Sciatic nerve (tissue), 2 donors: Measurements from ENCODE around the gene EHBP1. TPM values are rescaled to one million over a fixed set of nuclear protein-coding genes. Genes with fewer than 3 reads are reported as not detected.

Experiments
- ATAC-seq: fragments of 200-7000 bp; cut with Tn5 transposase; one replicate; pipeline ENCODE4 v1.9.1; 2020; ENCODE audit warnings: mild to moderate bottlenecking, moderate library complexity
- DNase-seq: peaks from one replicate; pipeline ENCODE4 v3.0.0-alpha.2; 2020; ENCODE audit warnings: low spot score
- intact Hi-C: fragments of 100-400 bp; cut with DNase I; formaldehyde crosslinking; loops from one replicate; pipeline ENCODE4 v1.14.2; 2022
- total RNA-seq: library from RNA; stranded (reverse); fragmentation: NEBNext Ultra II Directional; extraction: Animal tissue kit (Norgen Biotek cat#: 25700); gene quantifications from one replicate; pipeline ENCODE4 v1.2.1, GENCODE V29; 2021
- donor health status: DM: no; HTN: no; CAD: no.
- donor health status: DM: no; HTN: no; CAD: no.

Gene EHBP1
- total RNA-seq, 1 donor from 2014 or later, result 310 TPM

DNA sequence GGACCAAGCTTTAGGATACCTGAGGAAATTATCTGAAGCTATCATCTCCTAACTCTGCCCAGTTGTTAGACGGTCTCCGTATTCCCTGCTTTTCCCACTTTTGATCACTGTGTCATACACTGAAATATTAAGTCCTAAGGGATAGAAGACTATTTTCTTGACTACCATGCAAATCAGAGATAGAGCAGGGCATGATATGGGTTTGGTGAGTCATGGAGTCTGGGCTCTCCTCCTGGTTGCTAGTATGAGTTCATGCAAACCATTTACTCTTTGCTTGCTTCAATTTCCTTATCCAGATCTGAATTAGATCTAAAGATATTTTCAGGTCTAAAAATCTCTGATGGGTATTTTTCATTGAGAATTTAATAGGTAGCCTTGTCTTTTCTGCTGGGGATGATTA is 55.0 kb downstream of the EHBP1 start:
- intact Hi-C loops, result no loop called here
- ATAC-seq (no peak), DNase-seq (no peak)

DNA sequence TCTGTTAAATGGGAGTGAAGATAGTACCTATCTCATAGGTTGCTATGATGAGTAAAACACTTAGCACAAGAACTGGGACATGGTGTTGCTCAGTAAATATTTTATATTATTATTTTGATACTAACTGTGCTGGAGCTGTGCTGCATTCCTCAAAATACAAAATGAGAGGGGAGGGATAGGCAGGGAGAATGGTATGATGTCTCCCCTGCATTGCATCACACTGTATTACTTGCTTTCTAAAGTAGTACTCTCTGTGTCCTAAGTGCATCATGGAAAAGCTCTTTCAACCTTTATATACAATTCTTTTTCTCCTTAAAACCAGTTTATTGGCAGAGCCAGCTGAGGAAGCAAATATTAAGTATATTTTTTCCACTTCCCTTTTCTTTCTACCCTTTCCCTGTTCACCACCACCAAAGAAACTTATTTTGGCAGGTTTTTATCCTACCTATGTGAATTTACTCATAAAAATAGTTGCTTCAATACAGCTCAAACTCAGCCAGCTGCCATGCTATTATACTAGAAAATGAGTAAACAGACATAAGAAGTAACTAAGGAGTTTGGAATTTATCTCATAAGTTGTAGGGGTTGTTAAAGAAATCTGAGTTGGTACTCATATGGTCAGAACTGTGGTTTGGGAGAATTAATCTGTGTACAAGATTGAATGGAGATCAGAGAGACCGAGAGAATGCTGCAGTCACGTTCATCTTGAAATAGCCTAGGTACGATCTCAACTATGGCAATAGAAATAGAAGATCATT is 60.3 kb downstream of the EHBP1 start:
- DNase-seq (no peak), ATAC-seq (peak; percentile 64)
- intact Hi-C loops, result no loop called here

DNA sequence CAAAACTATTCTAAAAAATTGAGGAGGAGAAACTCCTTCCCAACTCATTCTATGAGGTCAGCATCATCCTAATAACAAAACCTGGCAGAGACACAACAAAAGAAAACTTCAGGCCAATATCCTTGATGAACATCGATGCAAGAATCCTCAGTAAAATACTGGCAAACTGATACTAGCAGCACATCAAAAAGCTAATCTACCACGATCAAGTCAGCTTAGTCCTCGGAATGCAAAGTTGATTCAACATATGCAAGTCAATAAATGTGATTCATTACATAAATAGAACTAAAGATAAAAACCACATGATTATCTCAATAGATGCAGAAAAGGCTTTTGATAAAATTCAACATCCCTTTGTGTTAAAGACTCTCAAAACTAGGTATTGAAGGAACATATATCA is 63.1 kb downstream of the EHBP1 start:
- intact Hi-C loops, result no loop called here
- DNase-seq, result no peak
- no peak for ATAC-seq

DNA sequence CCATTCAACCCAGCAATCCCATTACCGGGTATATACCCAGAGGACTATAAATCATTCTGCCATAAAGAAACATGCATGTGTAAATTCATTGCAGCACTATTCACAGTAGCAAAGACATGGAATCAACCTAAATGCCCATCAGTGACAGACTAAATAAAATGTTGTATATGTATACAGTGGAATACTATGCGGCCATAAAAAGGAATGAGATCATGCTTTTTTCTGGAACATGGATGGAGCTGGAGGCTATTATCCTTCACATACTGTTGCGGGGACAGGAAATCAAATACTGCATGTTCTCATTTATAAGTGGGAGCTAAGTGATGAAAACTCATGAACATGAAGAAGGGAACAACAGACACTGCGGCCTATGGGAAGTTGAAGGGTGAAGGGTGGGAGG is 65.1 kb downstream of the EHBP1 start:
- intact Hi-C loops, result no loop called here
- no peak for DNase-seq
- no peak for ATAC-seq

DNA sequence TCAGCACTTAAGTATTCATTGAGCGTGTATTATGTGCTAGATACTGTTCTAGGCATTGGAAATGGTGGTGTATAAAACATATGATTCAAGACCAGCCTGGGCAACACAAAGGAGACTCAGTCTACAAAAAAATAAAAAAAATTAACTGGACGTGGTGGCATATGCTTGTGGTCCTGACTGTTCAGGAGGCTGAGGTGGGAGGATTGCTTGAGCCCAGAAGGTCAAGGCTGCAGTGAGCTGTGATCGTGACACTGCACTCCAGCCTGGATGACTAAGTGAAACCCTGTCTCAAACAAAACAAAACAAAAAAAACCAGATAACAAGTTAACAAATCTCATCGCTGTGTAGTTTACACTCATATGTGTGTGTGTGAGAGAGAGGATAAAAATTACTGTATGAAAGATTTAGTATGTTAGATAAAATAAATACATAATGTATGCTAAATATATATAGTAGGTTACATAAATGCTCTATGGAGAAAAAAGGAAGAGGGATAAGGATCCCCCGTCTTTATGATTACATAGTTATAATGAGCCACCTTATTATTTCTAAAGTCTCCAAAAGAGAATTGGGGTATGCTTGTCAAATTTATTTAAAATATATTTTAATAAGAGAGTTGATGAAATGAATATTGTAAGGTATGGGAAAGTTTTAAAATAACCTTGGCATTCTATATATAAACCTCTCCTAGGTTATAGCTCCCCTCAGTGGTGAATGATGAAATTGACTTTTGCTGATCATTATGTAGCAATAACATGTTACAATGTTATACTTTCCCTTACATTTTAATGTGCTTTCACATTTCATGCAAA is 69.2 kb downstream of the EHBP1 start:
- ATAC-seq (peak; percentile 81), DNase-seq (no peak)
- intact Hi-C loops, result loop anchor here (5.0 kb wide), 1 partner anchor 317 kb away; no protein-coding TSS in a partner anchor

DNA sequence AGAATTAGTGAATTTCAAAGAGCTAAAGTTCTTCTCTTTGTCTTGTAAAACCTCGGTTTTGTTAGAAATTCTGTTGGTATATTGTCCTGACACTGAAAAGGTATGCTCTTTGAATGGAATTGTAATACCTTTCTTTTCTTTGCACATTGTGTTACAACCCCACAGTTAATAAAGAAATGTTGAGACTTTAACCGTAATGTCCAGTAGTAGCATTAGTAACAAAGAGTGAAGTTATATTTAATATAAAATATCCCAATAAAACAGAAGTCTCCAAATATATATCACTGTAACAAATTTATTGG is 69.8 kb downstream of the EHBP1 start:
- ATAC-seq (no peak), DNase-seq (no peak)
- intact Hi-C loops, result loop anchor here (5.0 kb wide), 1 partner anchor 318 kb away; no protein-coding TSS in a partner anchor

DNA sequence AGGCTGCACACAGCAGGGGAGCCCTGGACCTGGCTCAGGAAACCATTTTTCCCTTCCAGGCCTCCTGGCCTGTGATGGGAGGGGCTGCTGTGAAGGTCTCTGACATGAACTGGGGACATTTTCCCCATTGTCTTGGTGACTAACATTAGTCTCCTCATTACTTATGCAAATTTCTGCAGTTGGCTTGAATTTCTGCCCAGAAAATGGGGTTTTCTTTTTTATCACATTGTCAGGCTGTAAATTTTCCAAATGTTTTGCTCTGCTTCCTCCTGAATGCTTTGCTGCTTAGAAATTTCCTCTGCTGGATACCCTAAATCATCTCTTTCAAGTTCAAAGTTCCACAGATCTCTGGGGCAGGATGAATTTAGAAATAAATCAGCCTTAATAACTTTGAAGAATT is 78.2 kb downstream of the EHBP1 start:
- no peak for DNase-seq
- ATAC-seq, result no peak
- intact Hi-C loops, result no loop called here

DNA sequence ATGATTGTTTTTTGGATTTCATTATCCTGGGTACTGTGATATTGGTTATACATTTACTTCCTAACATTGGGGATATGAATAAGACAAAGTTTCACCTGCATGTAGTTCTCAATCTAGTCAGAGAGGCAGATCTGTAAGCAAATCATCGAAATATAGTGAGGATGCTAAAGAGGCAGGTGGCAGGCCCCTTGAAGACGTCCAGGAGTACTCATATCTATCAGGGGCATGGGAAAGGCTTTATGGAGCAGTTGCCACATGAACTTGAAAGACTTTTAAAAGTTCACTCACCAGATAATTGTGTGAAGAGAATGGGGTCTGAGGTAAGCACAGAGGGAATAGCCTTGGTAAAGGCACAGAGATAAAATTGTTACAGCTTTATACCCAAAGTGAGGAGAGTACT is 78.8 kb downstream of the EHBP1 start:
- no peak for ATAC-seq
- intact Hi-C loops, result no loop called here

DNA sequence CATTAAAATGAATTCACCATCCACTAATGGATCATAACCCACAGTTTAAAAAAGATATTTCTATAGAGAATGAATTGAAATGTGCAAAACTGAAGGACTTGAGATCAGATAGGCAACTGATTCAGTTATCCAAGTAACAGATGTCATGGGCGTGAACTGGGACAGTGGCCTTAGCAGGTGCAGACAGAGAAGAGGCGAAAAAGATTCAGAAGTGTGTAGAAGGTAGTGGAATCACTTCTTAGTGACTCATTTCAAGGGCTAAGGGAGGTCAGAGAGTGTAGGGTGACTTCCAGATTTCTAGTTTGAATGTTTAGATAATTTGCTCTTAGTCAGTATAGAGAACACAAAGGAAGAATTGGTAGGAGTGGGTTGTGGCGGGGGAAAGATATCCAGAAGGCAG is 79.7 kb downstream of the EHBP1 start:
- ATAC-seq (no peak), DNase-seq (no peak)
- intact Hi-C loops, result no loop called here

More for the DNA sequence above, 78.8 kb downstream of the EHBP1 start:
- DNase-seq, result no peak

DNA sequence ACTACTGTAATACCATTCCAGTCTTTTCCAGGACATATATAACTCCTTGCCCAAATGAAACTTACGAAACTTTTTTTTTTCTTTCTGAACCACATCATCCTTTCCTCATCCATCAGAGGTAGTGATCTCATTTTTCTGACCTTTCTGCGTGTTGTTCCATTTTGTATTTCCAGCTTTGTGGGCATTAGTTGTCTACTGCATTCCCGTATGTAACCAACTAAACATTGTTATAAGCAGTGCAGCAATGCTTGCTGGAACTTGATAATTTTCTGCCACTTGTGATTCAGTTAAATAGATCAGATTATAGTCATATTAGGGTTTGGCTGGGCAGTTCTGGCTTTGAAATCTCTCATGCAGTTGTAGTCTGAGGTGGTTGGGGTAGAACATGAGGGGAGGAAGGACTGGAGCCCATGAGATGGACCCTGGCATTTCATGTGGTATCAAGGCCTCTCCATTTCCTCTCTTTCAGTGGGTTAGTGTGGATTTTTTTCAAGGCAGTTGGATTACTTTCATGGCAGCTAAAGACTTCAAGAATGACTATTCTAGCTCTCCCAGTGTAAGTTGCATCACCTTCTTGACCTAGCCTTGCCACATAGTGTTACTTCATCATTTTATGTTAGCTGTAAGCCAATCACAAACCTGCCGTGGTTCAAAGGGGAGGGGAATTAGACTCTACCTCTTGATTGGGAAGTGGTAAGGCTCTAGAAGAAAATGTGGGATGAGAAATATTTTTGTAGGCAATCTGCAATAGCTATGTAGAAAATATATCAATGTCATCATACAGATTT is 80.5 kb downstream of the EHBP1 start:
- intact Hi-C loops, result no loop called here
- no peak for DNase-seq
- ATAC-seq, result peak; percentile 51

DNA sequence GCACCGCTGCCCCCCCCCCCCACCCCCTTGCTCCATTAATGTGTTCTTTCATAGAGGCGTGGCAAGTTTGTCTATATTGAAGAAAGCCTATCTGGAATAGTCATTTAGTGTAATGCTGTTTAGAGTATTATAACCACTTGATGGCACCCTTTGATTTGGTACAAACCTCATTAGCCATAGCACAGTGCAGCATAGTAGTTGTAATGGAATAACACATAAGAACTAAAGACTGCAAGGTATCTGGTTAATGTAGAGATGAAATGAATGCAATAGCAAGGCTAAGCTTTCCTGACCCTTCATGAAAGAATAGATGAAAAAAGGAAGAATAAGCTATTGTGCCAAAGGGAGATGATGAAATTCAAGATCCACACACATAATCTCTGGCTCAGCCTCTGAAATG is 81.9 kb downstream of the EHBP1 start:
- intact Hi-C loops, result no loop called here
- ATAC-seq (peak; percentile 74), DNase-seq (no peak)

DNA sequence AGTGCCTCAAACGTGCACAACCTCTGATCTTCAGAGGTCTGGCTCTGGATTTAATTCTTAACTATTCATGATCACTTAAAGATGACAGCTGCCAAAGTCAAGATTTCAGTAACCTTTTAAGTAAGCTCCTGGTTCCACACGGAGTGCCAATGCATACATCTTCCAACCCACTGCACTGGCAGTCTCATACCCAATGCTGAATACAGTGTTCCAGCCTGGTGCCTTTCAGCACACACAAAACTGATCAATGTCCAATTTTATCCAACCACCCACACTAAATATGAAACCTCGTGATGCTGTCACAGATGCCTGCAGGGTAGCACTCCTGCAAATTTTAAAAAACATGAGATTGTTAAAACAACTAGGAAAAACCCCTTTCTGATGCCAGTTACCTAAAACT is 84.0 kb downstream of the EHBP1 start:
- no peak for ATAC-seq
- intact Hi-C loops, result no loop called here
- no peak for DNase-seq

DNA sequence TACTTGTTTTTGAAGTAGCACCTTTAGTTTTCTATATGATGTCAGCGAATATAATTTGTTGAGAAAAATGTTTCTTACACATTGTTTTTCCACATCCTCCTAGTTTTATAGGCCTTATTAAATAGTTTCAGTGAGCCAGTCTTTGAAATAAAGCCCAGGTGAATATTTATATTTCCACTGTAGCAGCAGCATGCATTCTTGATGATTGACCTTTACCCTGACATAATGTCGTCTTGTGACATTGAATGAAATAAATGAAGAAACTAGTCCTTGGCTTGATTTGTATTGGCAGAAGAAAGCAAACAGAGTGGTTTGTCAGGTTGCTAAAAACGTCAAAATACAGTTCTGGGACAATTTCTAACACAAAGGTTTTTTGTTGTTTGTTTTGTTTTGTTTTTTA is 84.4 kb downstream of the EHBP1 start:
- ATAC-seq (no peak), DNase-seq (no peak)
- intact Hi-C loops, result no loop called here

DNA sequence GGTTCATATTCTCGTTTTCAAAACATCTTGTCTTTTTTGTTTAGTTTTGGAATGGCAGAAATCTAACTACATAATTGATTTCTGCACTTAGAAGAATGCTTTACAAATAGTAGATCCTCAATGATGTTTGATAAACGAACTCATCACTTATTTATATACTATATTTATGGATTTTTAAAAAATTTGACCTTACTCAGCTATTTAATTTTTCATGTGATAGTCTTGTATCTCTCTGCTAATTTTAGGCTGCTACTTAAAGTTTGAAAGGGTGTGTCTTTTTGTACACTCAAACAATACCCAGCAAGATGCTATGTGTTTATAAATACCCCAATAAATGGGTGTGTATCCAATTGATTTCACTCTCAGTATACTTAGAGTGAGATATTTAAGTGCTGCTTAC is 86.9 kb downstream of the EHBP1 start:
- intact Hi-C loops, result no loop called here

DNA sequence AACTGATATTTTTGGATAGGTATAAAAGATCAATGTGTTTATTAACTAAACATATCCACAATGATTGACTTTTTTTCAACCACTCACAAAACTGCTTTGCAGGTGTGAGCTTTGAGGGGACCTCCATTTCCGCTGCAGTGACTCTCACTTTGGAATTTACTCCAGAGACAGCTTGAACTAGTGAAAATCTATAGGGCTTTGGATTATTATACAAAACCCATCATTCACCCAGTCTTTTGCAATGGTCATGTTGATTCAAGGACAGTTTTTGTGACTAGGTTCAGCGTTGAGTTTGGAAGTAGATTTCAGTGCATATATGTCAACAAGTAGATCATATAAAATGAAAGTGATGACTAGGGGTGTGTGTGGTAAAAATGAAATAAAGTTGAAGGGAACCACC is 87.7 kb downstream of the EHBP1 start:
- ATAC-seq (no peak), DNase-seq (no peak)
- intact Hi-C loops, result no loop called here

More for the DNA sequence above, 86.9 kb downstream of the EHBP1 start:
- DNase-seq (no peak), ATAC-seq (no peak)

DNA sequence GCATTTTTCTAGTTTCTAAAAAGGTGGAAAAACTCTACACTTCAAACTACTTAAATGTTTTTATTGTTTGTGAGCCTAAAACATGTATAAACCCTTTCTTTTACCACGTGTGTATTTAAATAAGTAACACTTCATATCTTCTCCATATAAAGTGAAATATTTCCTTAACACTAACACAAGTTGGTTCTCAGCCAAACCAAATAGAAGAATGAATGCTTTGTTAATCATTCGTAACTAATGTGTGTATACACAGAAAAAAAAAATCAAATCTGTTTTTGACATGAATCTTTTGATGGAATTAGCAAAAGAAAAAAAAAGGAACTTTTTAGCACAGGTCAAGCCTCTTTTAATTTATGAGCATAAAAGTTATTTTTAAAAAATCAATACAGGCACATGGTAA is 89.3 kb downstream of the EHBP1 start:
- DNase-seq (no peak), ATAC-seq (no peak)
- intact Hi-C loops, result no loop called here

DNA sequence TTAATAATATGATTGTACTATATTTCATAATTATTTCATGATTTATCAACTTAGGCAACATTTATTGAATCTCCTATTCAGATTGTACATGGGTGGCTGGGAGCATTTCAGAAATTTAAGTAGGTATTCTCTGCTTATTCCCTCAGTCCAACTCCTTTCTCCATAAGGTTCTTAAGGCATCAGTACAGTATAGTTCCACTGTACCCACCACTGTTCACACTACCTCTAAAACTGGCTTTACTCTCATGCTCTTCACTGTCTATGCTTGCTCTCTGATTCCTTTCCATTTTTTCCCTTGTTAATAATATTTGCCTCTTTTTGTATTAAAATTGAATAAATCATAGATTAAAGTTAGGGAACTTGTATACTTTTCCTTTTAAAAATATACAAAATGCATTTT is 89.8 kb downstream of the EHBP1 start:
- ATAC-seq (no peak), DNase-seq (no peak)
- intact Hi-C loops, result no loop called here

DNA sequence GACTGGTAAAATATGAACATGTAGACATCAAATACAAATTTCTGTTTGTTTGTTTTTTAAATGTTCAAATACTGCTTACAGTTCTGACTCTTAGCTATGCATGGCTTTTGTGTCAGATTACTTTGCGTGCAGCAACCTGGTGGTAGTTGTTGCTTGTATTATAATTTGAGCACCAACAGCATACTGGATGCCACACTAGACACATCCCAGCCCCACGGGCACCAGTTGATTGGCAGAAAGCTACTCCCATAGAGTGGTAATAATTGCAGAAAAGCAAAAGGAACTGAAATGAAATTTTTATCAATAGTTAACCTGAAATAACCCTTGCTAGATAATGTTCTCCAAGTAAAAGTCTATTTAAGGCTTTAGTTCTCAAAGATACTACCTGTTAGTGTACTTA is 91.6 kb downstream of the EHBP1 start:
- DNase-seq (no peak), ATAC-seq (no peak)
- intact Hi-C loops, result no loop called here

DNA sequence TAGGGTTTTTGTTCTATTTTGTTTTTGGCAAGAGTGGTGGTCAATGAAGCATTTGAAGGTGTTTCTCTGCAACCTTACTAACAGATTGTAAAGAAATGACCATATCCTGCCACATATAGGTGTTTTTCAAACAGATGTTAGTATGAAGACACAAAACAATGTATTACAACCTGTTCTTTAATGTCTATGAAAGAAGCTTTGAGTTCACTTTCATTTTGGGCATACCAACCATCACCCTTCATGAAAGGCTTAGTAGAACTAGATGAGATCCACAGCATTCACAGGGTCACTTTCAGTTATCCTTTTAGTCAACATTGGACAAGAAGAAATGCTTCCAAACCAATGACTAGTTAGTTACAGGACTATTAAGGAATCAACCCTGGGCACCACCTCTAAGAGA is 95.1 kb downstream of the EHBP1 start:
- ATAC-seq, result no peak
- DNase-seq, result no peak

DNA sequence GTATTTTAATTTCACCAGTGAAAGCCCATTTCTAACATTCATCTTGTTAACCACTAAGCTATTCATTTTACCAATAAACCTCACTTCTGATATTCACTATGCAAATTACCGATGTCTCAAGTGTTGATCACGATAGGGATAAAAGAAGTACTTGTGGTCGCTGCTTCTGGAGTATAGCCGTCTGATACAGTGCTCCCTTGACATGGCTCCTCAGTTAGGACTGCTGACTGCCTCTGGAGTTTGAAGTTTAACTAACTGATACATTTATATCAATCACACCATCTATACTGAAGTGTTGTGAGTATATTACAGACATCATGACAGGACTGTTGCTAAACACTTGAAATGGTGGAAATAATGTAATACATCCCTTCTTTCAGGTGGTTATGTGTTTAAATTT is 95.6 kb downstream of the EHBP1 start:
- no peak for ATAC-seq
- no peak for DNase-seq
- intact Hi-C loops, result no loop called here

More for the DNA sequence above, 95.1 kb downstream of the EHBP1 start:
- intact Hi-C loops, result no loop called here
